GM19351 (cell line): ENCODE results near the gene LTC4S.
"Not testable (repeated sequence)": the region's sequence is repeated elsewhere in the genome, so short reads cannot be mapped to it uniquely, and the experiment has no call there.

ENCODE experiments used
- ATAC-seq: cut with Tn5 transposase; IDR thresholded peaks from one replicate; pipeline ENCODE4 v1.9.1; 2021; ENCODE audit warnings: mild to moderate bottlenecking, moderate library complexity; ENCODE audit not compliant: unreplicated experiment

The LTC4S gene

GRCh38 chr5:179822444-179822990 is 28.7 kb downstream of the LTC4S start:
- no peak for ATAC-seq

- ATAC-seq, result no peak
Observed at GRCh38 chr5:179823937-179824744, 30.4 kb downstream of the LTC4S start.

GRCh38 chr5:179824745-179825112 is 30.9 kb downstream of the LTC4S start:
- ATAC-seq, result no peak

- no peak for ATAC-seq
Observed at GRCh38 chr5:179825655-179826182, 31.9 kb downstream of the LTC4S start.

- ATAC-seq, result no peak
Observed at GRCh38 chr5:179827680-179828079, 33.9 kb downstream of the LTC4S start.

GRCh38 chr5:179828756-179829421 is 35.1 kb downstream of the LTC4S start:
- ATAC-seq, result no peak

GRCh38 chr5:179829732-179830435 is 36.1 kb downstream of the LTC4S start:
- ATAC-seq, result no peak

GRCh38 chr5:179830818-179831468 is 37.2 kb downstream of the LTC4S start:
- no peak for ATAC-seq

GRCh38 chr5:179832039-179832745 is 38.4 kb downstream of the LTC4S start:
- ATAC-seq, result no peak

- ATAC-seq, result no peak
Observed at GRCh38 chr5:179833056-179833708, 39.4 kb downstream of the LTC4S start.

GRCh38 chr5:179833709-179834070 is 39.9 kb downstream of the LTC4S start:
- ATAC-seq, result no peak

- ATAC-seq, result no peak
Observed at GRCh38 chr5:179834120-179834519, 40.3 kb downstream of the LTC4S start.

GRCh38 chr5:179834871-179835270 is 41.1 kb downstream of the LTC4S start:
- ATAC-seq, result not testable (repeated sequence)

- ATAC-seq, result peak; percentile 68
Observed at GRCh38 chr5:179836225-179837019, 42.6 kb downstream of the LTC4S start.

- no peak for ATAC-seq
Observed at GRCh38 chr5:179837076-179838011, 43.6 kb downstream of the LTC4S start.

- ATAC-seq, result no peak
Observed at GRCh38 chr5:179839328-179840256, 45.8 kb downstream of the LTC4S start.

- no peak for ATAC-seq
Observed at GRCh38 chr5:179840321-179840720, 46.5 kb downstream of the LTC4S start.
